ENCODE data around the gene KLHDC7B.

- no peak for TF ChIP-seq CTCF (IDR thresholded peaks at IDR 0.05; ENCODE audit: low read depth, low read length)
- no peak for TF ChIP-seq EZH2phosphoT487 (IDR thresholded peaks at IDR 0.05; ENCODE audit: low read depth)
Measured at GRCh38 chr22:50585238-50585637, 39.5 kb downstream of the KLHDC7B start.

Data from OCI-LY3 (cell line).